GM21381 (cell line): Measurements from ENCODE around the gene TSPAN15.

Experiments used
- ATAC-seq: cut with Tn5 transposase; IDR thresholded peaks from one replicate; pipeline ENCODE4 v1.9.1; 2021; ENCODE audit warnings: mild to moderate bottlenecking, moderate library complexity; ENCODE audit not compliant: unreplicated experiment

The TSPAN15 gene

DNA sequence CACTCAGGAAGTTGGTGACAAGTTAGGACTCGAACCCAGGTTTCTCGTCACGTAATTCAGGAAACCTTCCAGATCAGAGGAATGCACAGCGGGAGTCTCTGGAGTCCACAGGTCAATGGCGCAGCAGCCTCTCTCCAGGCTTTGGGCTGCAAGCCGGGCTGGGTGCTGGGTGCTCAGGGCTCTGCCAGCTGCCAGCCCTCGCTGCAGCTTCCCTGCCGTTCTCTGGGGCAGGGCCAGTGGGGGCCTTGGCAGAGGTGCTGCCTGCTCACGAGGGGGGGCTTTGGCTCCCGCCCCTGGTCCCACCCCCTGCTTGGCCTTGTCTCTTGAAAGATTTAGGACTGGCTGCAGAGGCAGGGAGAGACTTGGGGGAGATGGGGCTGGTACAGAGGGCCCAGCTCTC lies 34.6 kb upstream of the TSPAN15 start, which contains the start of gene TACR2:
Gene TACR2, minus strand, starts transcription at position 224 of the 400 bp plus-strand sequence. CDS start 595 bp downstream, outside the sequence.
- ATAC-seq: no peak

DNA sequence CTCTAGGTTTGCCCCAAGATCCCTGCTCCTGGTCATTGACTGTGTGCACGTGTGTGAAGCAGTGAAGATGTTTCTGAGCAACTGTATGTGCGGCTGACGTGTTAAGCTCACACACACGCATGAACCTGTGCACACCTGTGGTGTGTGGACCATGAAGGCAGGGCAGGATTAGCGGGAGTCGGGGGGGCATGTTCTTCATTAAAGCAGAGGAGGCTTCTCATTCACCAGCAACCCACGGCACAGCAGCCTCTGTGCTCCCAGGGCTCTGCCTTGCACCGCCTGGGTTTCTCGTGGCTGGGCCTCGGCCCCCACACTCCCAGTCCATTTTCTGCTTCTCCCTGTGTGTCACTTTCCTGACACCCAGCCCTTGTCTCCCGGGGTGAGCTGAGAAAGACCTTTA lies 33.7 kb upstream of the TSPAN15 start:
- no peak for ATAC-seq

DNA sequence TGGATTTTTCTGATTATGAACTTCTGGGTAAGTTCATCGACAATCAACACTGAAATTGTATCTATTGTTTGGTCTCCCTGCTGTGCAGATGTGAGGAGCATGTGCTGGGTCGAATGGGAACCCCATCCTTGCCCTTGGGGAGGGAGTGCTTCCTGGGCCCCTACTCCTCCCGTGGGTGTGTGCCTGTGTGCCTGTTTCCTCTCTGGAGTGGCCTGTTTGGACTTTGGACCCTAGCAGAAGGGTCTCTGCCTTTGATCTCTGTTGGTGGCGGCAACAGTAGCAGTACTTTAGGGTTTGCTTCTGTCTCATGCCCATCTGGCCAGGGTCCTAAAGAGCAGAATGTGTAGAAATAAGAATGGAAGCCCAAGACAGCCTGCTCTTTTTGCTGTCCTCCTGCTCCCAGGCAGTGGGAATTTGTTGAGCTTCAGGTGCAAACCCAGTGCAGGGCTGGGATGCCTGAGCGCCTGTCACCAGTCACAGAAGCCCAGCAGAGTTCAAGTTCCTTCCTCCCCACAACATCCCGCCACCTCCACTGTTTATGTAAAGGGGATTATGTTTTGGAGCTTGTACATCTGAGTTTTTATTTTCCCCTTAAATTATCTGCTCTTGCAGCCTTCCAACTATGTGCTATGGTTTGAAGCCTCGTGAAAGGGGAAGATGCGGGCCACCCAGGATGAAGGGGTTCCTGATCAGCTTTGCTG lies 33.1 kb upstream of the TSPAN15 start:
- no peak for ATAC-seq

DNA sequence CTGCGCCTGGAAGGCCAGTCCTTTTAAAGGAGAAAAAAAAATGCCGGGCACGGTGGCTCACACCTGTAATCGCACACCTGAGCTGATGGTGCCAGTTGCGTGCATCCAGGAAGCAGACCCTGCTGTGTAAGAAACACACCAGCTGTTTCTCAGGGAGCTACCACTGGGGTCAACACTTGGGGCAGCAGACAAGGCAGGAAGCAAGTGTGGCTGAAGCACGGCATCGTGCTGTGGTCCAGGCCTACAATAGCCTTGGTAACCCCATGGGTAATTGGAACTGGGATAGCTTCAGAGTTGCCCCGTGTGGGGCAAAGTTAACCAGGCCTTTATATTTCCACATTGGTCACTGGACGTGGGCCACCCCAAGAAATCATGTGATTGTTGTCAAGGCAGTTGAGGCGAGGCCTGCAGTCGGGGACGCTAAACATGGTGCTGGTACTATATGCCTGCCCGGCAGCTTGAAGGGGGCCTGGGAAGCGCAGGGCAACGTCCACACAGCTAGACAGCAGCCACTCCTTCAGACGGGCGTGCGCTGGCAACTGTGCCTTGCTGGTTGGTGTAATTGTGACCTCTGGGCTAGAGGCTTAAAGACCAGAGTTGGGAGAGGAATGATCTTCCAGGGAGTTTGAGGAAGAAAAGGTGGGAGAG lies 32.0 kb upstream of the TSPAN15 start:
- no peak for ATAC-seq

DNA sequence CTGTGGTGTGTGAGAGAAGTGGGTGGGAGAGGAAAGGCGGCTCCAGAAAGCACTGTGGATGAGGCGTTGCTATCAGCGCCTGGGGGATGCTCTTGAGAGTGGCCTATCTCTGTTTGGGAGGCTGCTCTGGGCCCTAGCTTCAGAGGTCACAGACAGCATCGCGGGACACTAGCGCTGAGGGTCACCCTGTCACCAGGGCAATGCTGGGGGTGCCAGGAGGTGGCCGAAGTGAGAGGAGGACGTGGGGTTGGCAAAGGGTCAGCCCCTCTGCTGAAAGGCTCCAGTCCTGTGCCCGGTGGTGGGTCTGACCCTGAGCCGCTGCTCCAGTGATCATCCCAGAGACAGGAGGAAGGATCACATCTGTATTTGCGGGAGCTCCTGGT lies 31.5 kb upstream of the TSPAN15 start:
- no peak for ATAC-seq

DNA sequence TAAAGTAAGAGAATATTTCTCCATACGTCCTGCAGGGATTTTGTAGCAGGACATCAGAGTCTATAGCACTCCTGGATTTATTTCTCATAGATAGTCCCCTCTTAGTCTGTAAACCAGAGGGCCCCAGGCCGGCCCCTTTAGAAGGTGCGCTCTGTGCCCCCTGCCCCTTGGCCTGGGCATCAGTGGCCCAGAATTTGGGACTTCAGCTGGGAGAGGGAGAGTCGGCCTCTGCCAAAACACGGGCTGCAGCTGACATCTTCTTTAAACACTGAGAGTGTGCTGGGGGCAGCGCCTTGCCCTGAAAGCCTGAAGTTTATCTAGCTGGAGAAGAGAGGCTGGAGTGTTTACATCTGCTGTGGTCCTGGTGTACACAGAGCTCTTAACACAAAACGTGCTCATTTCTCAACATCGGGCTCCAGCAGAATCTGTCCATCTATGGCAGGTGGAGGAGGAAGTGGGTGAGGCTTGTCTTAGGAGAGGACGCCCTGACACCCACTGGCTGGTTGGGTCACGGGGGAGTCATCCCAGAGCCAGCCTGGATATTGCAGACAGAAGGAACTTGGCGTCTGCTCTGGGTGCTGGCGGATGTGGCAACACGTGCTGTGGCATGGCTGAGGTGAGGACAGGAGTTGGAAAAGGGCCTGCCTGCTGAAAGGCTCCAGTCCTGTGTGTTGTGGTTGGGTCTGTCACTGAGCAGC lies 29.5 kb upstream of the TSPAN15 start:
- ATAC-seq: no peak

DNA sequence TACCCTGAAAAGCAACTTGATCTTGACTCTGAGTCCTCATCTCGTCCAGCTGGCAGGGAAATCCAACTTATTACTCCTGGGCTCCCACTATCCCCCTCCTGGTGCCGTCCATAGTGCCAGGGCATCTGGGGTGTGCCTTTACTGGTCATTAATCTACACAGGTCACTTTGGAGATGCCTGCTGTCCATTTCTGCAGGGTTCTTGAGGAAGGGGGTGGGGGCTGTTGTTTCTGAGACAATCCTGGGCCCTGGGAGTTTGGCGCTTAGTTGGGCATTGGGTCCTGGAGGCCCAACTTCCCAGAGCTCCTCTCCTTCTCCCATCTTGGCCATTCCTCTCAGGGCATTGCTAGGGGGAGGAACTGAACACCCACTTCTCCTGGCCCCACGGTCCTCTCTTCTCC lies 28.6 kb upstream of the TSPAN15 start:
- no peak for ATAC-seq

DNA sequence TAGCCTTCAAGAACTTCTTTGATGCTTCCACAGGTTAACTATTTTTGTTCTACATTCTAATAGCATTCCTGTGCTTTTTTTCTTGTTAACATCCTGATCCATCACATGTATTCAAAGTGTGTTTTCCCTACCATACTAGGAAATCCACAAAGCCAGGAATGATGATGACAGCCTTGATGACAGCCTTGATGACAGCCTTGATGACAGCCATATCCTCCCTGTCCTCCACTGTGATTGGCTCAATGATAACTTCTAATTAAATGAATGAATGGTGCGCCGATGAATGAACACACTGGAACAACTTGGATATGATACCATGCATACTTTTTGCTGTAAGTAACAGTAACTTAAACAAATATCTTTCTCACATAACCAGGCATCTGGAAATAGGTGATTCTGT lies 26.2 kb upstream of the TSPAN15 start:
- no peak for ATAC-seq

DNA sequence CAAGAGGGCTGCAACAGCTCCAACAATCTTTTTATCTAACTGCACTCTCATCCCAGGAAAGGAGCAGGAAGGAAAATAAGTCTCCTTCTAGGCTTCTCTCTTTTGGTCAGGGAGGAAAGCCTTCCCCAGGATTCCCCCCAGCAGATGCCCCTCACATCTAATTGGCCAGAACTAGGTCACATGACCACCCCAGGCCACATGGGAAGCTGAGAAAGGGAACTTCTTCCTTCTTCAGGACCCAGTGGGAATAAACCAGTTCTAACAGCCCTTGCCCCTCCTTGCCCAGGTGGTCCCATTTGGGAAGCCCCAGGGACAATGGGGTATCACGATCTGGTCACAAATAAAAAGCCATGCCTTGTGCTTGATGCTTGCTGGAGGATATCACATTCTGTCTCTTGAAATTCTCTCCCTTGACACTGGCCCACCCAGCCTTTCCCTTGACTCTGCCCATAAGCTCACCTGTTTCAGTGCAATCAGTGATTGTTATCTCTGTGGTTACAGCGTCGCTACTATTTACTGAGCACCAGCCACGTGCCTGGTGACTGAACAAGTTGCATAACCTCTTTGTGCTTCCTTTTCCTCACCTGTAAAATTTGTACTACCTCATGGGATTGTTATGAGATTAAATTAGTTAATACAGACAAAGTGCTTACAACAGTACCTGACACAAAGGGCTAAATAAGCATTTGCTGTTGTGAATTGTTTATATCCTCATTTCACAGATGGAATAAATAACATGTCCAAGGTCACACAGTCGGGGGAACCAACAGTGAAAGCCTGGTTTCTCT lies 25.6 kb upstream of the TSPAN15 start:
- ATAC-seq: no peak

DNA sequence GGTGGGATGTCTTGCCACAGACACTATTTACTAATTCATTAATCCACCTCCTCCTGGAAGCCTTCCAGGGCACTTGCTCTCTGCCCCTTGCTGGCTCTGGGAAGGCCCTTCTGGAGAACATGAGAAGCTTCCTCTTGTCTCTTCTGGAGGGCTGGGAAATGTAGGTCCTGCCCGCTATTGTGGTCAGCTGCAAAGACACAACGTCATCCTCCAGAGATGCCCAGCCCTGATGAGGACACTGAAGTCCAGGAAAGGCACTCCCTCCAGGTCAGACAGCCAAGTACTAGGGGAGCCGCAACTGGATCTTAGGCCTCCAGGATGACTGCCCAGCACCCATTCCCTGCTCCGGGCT lies 24.9 kb upstream of the TSPAN15 start:
- no peak for ATAC-seq

DNA sequence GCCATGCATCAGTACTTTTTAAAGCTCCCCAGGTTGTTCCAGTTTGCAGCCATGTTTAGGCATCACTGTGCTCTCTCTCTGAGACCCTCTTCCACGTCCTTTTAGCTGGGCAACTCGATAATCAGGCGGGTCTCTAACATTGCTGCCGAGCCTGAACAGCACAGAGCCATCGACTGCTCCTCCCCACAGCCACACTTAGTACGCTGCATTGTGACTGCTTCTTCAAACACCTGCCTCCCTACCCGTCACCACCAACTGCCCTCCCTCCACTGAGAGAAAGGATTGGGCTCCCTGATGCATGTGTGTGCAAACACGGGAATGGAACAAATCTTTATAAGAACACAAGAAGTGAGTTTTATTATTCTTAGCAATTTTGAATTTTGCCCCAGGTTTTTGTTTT lies 23.1 kb upstream of the TSPAN15 start:
- no peak for ATAC-seq

DNA sequence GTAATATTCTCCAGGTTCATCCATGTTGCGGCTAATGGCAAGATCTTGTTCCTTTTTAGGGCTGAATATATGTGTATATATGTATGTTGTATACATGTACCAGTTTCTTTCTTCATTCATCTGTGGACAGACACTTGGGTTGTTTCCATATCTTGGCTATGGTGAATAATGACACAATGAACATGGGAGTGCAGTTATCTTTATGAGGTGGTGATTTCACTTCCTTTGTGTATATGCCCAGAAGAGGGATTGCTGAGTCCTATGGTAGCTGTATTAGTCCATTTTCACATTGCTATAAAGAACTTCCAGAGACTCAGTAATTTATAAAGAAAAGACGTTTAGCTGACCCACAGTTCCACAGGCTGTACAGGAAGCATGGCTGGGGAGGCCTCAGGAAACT lies 17.1 kb upstream of the TSPAN15 start:
- no peak for ATAC-seq

DNA sequence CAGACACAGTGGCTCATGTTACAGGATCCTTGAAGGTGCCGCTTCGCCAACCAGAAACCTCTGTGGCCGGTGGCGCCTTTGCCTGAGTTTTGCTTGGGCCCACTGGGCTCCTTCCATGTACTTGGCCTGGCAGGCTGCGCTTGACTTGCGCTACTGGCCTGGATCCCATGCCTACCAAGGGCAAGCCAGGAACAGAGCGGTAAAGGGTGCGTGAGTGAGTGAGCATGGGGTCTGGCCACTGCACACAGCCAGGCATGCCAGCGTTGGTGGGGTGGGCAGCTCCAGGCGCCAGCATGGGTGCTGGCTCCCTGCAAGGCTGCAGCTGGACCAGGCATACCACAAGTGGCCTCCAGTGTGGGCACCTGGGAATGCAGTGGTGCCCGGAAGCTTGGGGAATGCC lies 16.3 kb upstream of the TSPAN15 start:
- no peak for ATAC-seq

DNA sequence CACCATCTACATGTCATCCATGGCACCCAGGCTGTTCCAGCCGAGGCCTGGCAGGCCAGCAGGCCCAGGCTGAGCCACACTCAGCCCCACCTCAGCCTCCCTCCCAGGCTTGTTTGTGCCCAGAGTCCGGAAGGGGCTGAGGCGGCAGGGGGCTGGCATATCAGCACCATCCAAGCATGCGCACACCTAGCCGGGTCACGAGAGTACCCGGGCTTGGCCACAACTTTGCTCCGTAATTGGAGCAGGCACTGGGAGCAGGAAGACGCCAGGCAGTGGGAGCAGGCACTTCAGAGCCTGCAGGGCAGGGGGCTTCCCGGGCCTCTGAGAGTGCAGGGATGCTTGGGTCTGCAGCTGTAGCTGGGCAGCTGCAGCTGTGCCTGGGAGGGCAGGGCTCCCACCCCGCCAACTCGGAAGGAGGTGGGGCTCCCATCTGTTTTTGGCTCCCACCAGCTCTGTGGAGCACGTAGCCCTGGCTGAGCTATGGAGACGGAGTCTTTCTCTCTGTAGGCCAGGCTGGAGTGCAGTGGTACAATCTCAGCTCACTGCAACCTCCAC lies 15.2 kb upstream of the TSPAN15 start:
- no peak for ATAC-seq

DNA sequence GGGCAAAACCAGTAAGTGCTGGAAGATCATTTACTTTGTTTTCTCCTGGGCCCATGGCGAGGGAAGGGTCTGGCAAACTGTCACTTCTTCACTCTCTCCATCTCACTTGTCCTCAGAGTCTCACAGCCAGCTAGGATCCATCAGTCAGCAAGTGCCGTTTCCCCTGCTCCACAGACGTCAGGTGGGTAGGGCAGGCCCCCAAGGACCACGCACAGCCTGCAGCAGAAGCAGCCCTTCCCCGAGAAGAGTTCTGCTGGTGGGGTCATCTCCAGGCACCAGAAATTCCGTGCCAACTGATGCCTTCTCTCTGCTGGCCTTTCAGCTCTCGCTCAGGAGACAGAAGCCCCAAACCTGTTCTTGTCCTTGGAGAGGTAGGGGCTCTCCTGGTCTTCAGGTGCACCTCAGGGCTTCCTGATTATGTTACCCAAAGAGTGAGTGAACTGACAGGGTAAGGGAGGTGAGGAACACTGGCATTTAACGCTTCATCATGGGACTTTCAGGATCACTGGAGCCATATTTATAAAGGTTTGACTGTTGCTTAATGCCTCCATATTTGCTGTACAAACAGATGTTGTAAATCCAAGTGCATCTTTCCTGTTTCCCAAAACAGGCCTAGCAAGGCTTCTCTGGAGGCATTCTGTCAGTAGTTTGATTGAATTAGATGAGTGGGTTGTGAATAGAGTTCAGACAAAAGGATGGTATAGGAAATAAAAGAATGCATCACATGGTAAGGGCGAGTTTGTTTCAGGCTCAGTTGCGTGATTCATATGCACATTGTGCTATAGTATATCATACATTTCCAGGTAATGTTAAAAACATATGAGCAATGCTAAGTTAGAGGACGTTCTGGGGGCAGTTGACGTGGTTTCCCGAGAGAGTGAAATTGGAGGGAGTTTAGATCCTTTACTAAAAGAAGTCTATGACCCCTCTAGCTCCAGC lies 13.7 kb upstream of the TSPAN15 start:
- ATAC-seq: no peak

DNA sequence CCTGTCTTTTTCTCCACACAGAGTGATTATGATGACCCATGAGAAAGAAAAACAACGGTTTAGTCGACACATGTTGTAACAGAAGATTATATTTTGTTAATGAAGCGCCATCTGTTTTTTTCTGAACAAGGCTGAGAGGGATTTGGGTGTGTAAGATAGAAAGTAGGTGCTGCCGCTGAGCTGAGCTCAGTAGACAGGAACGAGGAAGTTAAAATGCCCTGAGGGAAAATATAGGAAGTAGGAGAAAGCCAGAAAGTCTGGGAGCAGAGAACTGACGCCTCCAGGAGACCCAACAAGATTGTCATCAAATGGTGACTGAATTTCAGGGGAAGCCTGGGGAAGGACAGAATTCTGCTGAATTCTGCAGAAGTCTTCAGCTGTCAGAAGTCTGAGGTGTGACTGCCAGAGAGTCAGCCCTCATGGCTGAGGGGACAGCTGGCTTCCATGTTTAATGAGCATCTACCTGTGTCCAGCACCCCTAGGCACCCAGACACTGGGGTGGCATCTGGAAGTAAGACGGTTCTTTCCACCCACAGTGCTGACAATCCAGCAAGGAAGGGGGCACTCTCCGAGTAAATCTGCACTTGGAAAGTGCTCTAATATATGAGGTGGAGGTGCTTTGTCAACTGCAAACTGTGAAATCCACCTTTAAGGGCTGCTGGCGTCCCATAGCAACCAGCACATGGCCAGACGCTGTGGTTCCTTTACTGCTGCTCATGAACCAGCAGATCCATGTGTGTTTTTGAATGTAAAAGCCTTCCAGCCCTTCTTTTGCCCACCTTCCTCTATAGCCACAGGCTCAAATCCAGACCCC lies 12.5 kb upstream of the TSPAN15 start:
- no peak for ATAC-seq

DNA sequence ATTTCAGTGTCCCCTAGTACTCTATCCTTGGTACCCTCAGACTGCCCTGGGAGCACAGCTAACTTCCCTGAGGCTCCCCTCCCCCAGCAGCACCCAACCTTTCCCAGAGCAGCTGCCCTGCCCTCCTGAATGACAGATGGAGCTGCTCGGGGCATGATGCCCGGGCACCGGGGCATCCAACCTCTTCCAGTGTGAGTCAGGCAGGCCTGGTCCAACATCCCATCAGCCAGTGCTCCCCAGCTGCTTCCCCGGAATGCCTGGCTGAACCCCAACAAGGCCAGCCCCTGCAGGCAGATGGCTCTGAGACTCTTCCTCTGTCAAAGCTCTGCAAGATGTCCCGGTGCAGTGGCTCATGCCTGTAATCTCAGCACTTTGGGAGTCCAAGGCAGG lies 11.9 kb upstream of the TSPAN15 start:
- no peak for ATAC-seq

DNA sequence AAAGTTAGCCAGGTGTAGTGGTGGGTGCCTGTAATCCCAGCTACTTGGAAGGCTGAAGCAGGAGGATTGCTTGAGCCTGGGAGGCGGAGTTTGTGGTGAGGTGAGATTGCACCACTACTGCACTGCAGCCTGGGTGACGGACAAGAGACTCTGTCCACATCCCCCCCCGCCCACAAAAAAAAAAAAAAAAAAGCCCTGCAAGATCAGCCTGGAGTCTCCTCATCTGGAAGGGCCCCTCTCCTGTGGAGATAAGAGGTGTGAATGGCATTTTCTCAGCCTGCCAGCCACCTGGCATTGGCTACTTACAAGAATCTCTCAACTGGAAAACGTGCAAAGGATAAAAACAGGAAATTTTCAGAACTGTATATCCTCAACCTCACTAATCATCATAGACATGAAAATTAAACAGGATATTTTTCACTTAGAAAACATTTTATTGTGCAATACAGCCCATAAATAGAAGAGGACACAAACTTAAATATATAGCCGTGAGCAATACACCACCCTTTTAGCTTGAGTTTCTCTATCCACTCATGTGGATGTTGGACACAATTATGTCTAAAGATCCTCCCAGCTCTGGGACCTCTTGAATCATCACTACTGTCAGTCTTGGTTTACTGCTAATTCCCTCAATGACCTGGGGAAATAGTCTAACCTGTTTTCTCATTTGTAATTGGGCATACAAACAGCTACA lies 11.3 kb upstream of the TSPAN15 start:
- no peak for ATAC-seq

DNA sequence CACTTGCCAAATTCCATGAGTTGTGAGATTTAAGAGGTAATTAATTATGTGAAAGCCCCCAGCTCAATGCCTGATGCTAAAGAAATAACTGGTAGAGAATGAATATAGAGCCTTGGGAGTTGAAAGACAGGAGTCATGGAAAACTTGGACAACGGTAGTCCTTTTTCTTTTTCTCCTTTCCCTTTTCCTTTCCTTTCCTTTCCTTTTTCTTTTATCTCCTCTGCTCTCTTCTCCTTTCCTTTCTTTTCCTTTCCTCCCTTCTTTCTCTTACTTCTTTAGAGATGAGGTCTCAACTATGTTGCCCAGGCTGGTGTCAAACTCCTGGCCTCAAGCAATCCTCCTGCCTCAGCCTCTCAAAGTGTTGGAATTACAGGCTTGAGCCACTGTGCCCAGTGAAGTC lies 7.9 kb upstream of the TSPAN15 start:
- ATAC-seq: no peak
